ENCODE results near the gene NFX1. TPM values are rescaled to one million over a fixed set of nuclear protein-coding genes. Genes with fewer than 3 reads are reported as not detected.

Gene NFX1
- total and polyA plus RNA-seq, 2 donors (not counting 1 experiment from before 2014, with no cell fraction given) = 67.6 to 76.3 TPM

DNA sequence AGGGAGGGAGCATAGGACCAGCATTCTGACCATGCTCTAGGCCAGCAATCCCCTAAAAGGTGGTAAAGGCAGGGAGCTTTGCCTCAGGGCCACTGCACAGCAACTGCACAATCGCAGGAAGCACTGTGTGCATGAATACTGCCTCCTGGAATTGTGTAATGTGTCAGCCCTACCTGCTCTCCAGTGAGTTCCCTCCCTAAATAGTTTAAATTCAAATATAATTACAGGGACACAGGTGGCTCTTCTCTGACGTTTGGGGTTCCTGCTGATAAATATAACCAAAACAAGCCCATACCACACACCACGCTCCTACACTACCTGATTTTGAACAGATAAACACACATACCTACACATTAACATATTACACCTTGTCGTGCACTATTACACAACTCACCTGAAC lies 34.8 kb upstream of the NFX1 start:
- Histone ChIP-seq H3K79me2 (ENCODE audit: control insufficient read depth, insufficient read depth, low read length) (peaks cover 15% of the 10 kb centered on the region), H3K9ac (ENCODE audit: low read length) (no peak overlapping the region), H3K27me3 (replicated peaks in 1 of 4; ENCODE audit: control extremely low read depth in 1 of 4, control insufficient read depth in 3 of 4, insufficient read depth in 4 of 4, low read length in 3 of 4) (no peaks in the 10 kb centered on the region), H3K4me1 (ENCODE audit: control insufficient read depth in 2 of 2, insufficient read depth in 2 of 2, low read length in 2 of 2) (no peaks in the 10 kb centered on the region), H3K9me3 (ENCODE audit: control extremely low read depth in 1 of 3, control insufficient read depth in 2 of 3, insufficient read depth in 1 of 3, low read length in 2 of 3) (no peaks in the 10 kb centered on the region), H2AFZ (ENCODE audit: insufficient read depth, low read depth, low read length, poor library complexity, severe bottlenecking) (no peak overlapping the region), H3K4me3 (ENCODE audit: control extremely low read depth in 1 of 5, extremely low read depth in 1 of 5, insufficient read depth in 1 of 5, low read depth in 2 of 5, low read length in 4 of 5) (no peak overlapping the region), H4K20me1 (ENCODE audit: control insufficient read depth, insufficient read depth, low read length, poor library complexity, severe bottlenecking) (no peaks in the 10 kb centered on the region), H3K4me2 (replicated peaks; ENCODE audit: low read depth, low read length, poor library complexity, severe bottlenecking) (no peak overlapping the region), H3K27ac (ENCODE audit: low read length in 2 of 2) (no peak overlapping the region), H3K36me3 (replicated peaks in 1 of 2; ENCODE audit: control extremely low read depth in 1 of 2, control insufficient read depth in 1 of 2, extremely low read depth in 1 of 2, insufficient read depth in 2 of 2, low read length in 1 of 2) (peaks cover 15 to 77% of the 10 kb centered on the region in 2 experiments)
- Mint-ChIP-seq H3K27ac (no peak overlapping the region), H3K27me3 (no peaks in the 10 kb centered on the region), H3K4me3 (no peak overlapping the region), H3K9me3 (ENCODE audit: insufficient read depth) (no peaks in the 10 kb centered on the region), H3K4me1 (no peaks in the 10 kb centered on the region)
- WGBS (ENCODE audit: insufficient coverage) = 86% methylated on average over 3 of the region's 4 CpGs
- no peak for ATAC-seq (ENCODE audit: low read depth)
- POLR2A ChIA-PET = no interaction called here
- DNase-seq = no peak
- CTCF ChIA-PET = no interaction called here
- intact Hi-C loops (cut with micrococcal nuclease) = no loop called here
- TF ChIP-seq, protein P1, sequence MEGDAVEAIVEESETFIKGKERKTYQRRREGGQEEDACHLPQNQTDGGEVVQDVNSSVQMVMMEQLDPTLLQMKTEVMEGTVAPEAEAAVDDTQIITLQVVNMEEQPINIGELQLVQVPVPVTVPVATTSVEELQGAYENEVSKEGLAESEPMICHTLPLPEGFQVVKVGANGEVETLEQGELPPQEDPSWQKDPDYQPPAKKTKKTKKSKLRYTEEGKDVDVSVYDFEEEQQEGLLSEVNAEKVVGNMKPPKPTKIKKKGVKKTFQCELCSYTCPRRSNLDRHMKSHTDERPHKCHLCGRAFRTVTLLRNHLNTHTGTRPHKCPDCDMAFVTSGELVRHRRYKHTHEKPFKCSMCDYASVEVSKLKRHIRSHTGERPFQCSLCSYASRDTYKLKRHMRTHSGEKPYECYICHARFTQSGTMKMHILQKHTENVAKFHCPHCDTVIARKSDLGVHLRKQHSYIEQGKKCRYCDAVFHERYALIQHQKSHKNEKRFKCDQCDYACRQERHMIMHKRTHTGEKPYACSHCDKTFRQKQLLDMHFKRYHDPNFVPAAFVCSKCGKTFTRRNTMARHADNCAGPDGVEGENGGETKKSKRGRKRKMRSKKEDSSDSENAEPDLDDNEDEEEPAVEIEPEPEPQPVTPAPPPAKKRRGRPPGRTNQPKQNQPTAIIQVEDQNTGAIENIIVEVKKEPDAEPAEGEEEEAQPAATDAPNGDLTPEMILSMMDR (IDR thresholded peaks at IDR 0.05) = no peak

DNA sequence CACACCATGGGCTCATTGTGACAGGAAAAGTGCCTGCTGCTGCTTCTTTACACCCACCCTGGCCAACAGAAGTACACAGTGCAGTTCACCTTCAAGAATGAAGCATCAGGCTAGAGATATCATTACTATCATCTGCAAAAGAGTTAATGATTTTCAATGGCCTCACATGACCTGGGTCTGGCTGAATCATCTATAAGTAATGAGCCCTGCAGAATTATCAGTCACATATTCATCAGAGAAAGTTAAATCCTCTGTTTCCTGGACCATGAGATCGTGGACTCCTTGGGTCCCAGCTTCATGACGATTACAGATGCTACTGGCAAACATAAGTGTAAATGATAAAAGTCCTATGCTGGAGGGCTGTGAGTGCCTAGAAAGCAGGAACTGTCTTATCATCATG lies 34.1 kb upstream of the NFX1 start:
- Histone ChIP-seq H3K4me3 (ENCODE audit: control extremely low read depth in 1 of 5, extremely low read depth in 1 of 5, insufficient read depth in 1 of 5, low read depth in 2 of 5, low read length in 4 of 5) (no peak overlapping the region), H3K9me3 (ENCODE audit: control extremely low read depth in 1 of 3, control insufficient read depth in 2 of 3, insufficient read depth in 1 of 3, low read length in 2 of 3) (no peaks in the 10 kb centered on the region), H3K4me1 (ENCODE audit: control insufficient read depth in 2 of 2, insufficient read depth in 2 of 2, low read length in 2 of 2) (no peaks in the 10 kb centered on the region), H3K79me2 (ENCODE audit: control insufficient read depth, insufficient read depth, low read length) (peaks cover 19% of the 10 kb centered on the region), H3K4me2 (replicated peaks; ENCODE audit: low read depth, low read length, poor library complexity, severe bottlenecking) (no peak overlapping the region), H3K27ac (ENCODE audit: low read length in 2 of 2) (no peak overlapping the region), H3K27me3 (replicated peaks in 1 of 4; ENCODE audit: control extremely low read depth in 1 of 4, control insufficient read depth in 3 of 4, insufficient read depth in 4 of 4, low read length in 3 of 4) (no peaks in the 10 kb centered on the region), H4K20me1 (ENCODE audit: control insufficient read depth, insufficient read depth, low read length, poor library complexity, severe bottlenecking) (no peaks in the 10 kb centered on the region), H3K9ac (ENCODE audit: low read length) (no peak overlapping the region), H3K36me3 (replicated peaks in 1 of 2; ENCODE audit: control extremely low read depth in 1 of 2, control insufficient read depth in 1 of 2, extremely low read depth in 1 of 2, insufficient read depth in 2 of 2, low read length in 1 of 2) (peaks cover 15 to 84% of the 10 kb centered on the region in 2 experiments), H2AFZ (ENCODE audit: insufficient read depth, low read depth, low read length, poor library complexity, severe bottlenecking) (no peak overlapping the region)
- ATAC-seq (ENCODE audit: low read depth) (no peak), DNase-seq (no peak)
- POLR2A ChIA-PET = no interaction called here
- H3K9me3 Mint-ChIP-seq (ENCODE audit: insufficient read depth) = no peaks in the 10 kb centered on the region
- H3K4me1 Mint-ChIP-seq = peaks cover 1% of the 10 kb centered on the region
- TF ChIP-seq EZH2 (IDR thresholded peaks at IDR 0.05; ENCODE audit: borderline replicate concordance, insufficient read depth, low read depth, low read length, poor library complexity, severe bottlenecking) = no peak
- TF ChIP-seq, protein P1 (IDR thresholded peaks at IDR 0.05) = no peak
- WGBS (ENCODE audit: insufficient coverage) = no CpG with 5 or more reads among the region's 2 CpGs
- intact Hi-C loops (cut with micrococcal nuclease) = no loop called here
- CTCF ChIA-PET = no interaction called here
- no peak overlapping the region for H3K27ac Mint-ChIP-seq
- H3K4me3 Mint-ChIP-seq = no peak overlapping the region
- H3K27me3 Mint-ChIP-seq = no peaks in the 10 kb centered on the region
